ENCODE data around the gene FBXO27.

The FBXO27 gene

DNA sequence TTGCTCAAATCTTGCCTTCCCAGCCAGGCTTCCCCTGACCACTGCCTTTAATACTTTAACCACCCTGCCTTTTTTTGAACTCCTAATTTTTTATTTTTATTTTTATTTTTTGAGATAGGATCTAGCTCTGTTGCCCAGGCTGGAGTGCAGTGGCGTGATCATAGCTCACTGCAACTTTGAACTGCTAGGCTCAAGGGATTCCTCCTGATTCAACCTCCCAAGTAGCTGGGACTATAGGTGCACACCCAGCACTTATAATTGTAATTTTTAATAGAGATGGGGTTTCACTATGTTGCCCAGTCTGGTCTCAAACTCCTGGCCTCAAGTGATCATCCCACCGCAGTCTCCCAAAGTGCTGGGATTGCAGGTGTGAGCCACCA lies 21.7 kb upstream of the FBXO27 start:
- Histone ChIP-seq H3K4me2 (ENCODE audit: low read length) (no peak overlapping the region), H3K9ac (ENCODE audit: low read length) (no peak overlapping the region), H3K36me3 (ENCODE audit: insufficient read depth, low read length) (no peaks in the 10 kb centered on the region), H3K27me3 (ENCODE audit: insufficient read depth, low read length) (no peaks in the 10 kb centered on the region), H3K4me3 (ENCODE audit: low read depth, low read length, poor library complexity, severe bottlenecking) (no peak overlapping the region), H3K27ac (ENCODE audit: low read depth, low read length, poor library complexity, severe bottlenecking) (no peak overlapping the region), H2AFZ (ENCODE audit: low read length) (no peak overlapping the region), H3K79me2 (ENCODE audit: insufficient read depth, low read length) (no peaks in the 10 kb centered on the region), H3F3A (ENCODE audit: insufficient read depth, low read length) (no peaks in the 10 kb centered on the region), H3K9me2 (ENCODE audit: low read depth, low read length) (no peaks in the 10 kb centered on the region), H3K9me3 (ENCODE audit: low read length) (no peaks in the 10 kb centered on the region), H4K20me1 (ENCODE audit: insufficient read depth, low read length) (no peaks in the 10 kb centered on the region), H3K4me1 (ENCODE audit: insufficient read depth, low read length, severe bottlenecking) (no peaks in the 10 kb centered on the region)
- no peak for TF ChIP-seq EZH2 (IDR thresholded peaks at IDR 0.05; ENCODE audit: borderline replicate concordance, low read length)
- TF ChIP-seq, protein P1, sequence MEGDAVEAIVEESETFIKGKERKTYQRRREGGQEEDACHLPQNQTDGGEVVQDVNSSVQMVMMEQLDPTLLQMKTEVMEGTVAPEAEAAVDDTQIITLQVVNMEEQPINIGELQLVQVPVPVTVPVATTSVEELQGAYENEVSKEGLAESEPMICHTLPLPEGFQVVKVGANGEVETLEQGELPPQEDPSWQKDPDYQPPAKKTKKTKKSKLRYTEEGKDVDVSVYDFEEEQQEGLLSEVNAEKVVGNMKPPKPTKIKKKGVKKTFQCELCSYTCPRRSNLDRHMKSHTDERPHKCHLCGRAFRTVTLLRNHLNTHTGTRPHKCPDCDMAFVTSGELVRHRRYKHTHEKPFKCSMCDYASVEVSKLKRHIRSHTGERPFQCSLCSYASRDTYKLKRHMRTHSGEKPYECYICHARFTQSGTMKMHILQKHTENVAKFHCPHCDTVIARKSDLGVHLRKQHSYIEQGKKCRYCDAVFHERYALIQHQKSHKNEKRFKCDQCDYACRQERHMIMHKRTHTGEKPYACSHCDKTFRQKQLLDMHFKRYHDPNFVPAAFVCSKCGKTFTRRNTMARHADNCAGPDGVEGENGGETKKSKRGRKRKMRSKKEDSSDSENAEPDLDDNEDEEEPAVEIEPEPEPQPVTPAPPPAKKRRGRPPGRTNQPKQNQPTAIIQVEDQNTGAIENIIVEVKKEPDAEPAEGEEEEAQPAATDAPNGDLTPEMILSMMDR (IDR thresholded peaks at IDR 0.05; ENCODE audit: low read length) = no peak

DNA sequence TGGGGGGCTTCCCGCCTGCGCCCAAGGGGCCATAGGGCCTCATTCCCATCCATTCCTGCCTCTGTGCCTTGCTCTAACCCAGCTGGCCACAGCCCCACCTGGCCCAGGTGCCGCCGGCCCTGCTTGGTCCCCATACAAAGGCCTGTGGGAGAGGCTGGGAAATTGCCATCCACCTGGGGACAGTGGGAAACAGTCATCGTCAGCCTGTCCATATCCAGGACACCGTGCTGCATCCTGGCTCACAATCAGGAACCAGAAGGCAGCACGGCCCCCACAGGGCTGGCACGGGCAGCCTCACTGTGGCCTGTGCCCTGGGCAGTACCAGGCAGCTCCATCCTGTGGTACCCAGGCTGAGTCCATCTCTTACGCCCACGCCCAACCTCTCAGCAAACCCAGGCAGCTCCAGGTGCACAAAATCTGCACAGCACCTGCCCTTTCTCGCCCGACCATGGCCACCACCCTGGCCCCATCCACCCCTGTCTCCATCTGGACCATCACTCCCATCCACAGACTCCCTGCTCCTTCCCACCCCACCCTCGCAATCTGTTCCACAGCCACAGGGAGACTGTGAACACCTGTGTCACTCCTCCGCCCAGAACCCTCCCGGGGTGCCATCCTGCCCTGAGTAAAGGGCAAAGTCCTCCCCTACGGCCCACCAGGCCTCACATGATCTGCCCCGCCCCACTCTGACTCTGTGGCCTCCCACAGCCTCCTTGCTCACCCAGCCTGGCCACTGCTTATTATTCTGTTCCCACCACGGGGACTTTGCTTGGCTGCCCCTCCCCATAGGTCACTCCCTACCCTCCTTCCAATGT lies 21.1 kb upstream of the FBXO27 start:
- H3K9ac ChIP-seq (ENCODE audit: low read length) = no peak overlapping the region
- no peaks in the 10 kb centered on the region for H3K4me1 ChIP-seq (ENCODE audit: insufficient read depth, low read length, severe bottlenecking)
- H4K20me1 ChIP-seq (ENCODE audit: insufficient read depth, low read length) = no peaks in the 10 kb centered on the region
- no peaks in the 10 kb centered on the region for H3K27me3 ChIP-seq (ENCODE audit: insufficient read depth, low read length)
- H3K36me3 ChIP-seq (ENCODE audit: insufficient read depth, low read length) = no peaks in the 10 kb centered on the region
- H3K9me3 ChIP-seq (ENCODE audit: low read length) = no peaks in the 10 kb centered on the region
- H3K27ac ChIP-seq (ENCODE audit: low read depth, low read length, poor library complexity, severe bottlenecking) = no peak overlapping the region
- TF ChIP-seq EZH2 (IDR thresholded peaks at IDR 0.05; ENCODE audit: borderline replicate concordance, low read length) = no peak
- TF ChIP-seq, protein P1 (IDR thresholded peaks at IDR 0.05; ENCODE audit: low read length) = no peak
- H3K79me2 ChIP-seq (ENCODE audit: insufficient read depth, low read length) = no peaks in the 10 kb centered on the region
- no peaks in the 10 kb centered on the region for H3K9me2 ChIP-seq (ENCODE audit: low read depth, low read length)
- H2AFZ ChIP-seq (ENCODE audit: low read length) = no peak overlapping the region
- H3K4me2 ChIP-seq (ENCODE audit: low read length) = no peak overlapping the region
- no peaks in the 10 kb centered on the region for H3F3A ChIP-seq (ENCODE audit: insufficient read depth, low read length)
- H3K4me3 ChIP-seq (ENCODE audit: low read depth, low read length, poor library complexity, severe bottlenecking) = no peak overlapping the region

DNA sequence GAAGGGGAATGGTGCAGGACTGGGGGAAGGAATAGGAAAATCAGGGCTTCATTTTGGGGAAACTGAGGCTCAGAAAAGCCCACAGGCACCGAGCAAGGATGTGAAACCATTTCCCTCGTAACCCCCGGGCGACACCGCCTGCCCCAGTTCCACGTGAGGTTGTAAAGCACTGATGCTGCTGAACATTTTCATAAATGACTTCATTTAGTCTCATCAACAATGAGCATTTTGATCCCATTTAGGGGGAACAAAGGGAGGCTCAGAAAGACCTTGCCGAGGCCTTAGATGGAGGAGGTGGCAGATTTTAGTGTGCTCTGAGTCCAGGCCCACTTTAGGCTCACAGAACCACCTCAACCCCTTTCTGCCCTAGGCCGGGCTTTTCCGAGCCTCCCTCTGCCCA lies 20.5 kb upstream of the FBXO27 start:
- H3F3A ChIP-seq (ENCODE audit: insufficient read depth, low read length) = no peaks in the 10 kb centered on the region
- H3K79me2 ChIP-seq (ENCODE audit: insufficient read depth, low read length) = no peaks in the 10 kb centered on the region
- no peaks in the 10 kb centered on the region for H3K36me3 ChIP-seq (ENCODE audit: insufficient read depth, low read length)
- no peak overlapping the region for H3K4me3 ChIP-seq (ENCODE audit: low read depth, low read length, poor library complexity, severe bottlenecking)
- H3K27ac ChIP-seq (ENCODE audit: low read depth, low read length, poor library complexity, severe bottlenecking) = no peak overlapping the region
- H3K4me2 ChIP-seq (ENCODE audit: low read length) = no peak overlapping the region
- H2AFZ ChIP-seq (ENCODE audit: low read length) = no peak overlapping the region
- H3K9me3 ChIP-seq (ENCODE audit: low read length) = no peaks in the 10 kb centered on the region
- H3K4me1 ChIP-seq (ENCODE audit: insufficient read depth, low read length, severe bottlenecking) = no peaks in the 10 kb centered on the region
- H3K9ac ChIP-seq (ENCODE audit: low read length) = no peak overlapping the region
- no peaks in the 10 kb centered on the region for H4K20me1 ChIP-seq (ENCODE audit: insufficient read depth, low read length)
- TF ChIP-seq EZH2 (IDR thresholded peaks at IDR 0.05; ENCODE audit: borderline replicate concordance, low read length) = no peak
- TF ChIP-seq, protein P1 (IDR thresholded peaks at IDR 0.05; ENCODE audit: low read length) = no peak
- no peaks in the 10 kb centered on the region for H3K27me3 ChIP-seq (ENCODE audit: insufficient read depth, low read length)
- H3K9me2 ChIP-seq (ENCODE audit: low read depth, low read length) = no peaks in the 10 kb centered on the region
